ENCODE measurements around the gene RPA1. TPM values are rescaled to one million over a fixed set of nuclear protein-coding genes. Genes with fewer than 3 reads are reported as not detected.

The RPA1 gene
- total RNA-seq, 1 experiment from 2014 or later: 198 TPM

DNA sequence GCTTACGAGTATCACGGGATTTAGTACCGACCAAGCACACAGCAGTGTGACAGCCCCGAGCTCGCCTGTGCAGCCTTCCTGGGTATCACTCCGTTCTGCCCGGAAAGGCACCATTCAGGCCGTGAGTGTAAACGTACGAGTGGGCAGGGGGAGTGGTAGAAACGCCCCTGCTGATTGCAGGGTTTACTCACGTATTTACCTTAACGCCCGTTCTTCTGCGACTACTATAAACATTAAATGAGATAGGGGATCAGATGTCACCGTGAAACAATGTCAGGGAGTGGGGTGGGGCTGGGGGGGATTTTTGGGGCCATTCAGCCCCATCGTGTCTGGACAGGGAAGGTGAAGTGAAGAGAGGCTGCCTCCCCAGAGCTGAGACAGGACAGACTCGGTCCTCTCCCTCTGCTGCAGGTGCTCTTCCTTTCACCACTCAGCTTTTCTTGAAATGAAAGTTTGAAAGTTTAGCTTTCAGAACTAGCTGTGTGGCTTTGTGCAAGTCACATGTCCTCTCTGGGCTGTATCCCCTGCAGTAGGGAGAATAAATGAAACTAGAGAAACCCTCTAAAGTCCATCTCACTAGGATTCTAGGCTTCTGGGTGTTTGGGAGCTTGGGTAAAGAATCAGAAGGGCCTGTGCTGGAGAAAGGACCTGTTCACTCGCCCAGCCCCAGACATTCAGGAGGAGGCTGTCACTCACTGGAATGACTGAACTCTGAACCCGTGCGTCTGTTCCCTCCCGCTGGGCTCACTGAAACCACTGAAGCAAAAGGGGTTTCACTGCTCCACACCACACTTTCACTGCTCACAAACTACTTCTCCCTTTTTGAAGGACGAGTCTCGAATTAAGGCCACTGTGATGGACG lies 66.7 kb downstream of the RPA1 start:
- peaks cover 49 to 50% of the 10 kb centered on the region in 2 experiments; a peak in 3 of 4 replicates for H3K36me3 ChIP-seq (ENCODE audit: control insufficient read depth in 1 of 2, insufficient read depth in 2 of 2, low read length in 2 of 2)
- intact Hi-C loops (cut with micrococcal nuclease): no loop called here
- CTCF ChIA-PET: no interaction called here
- no peaks in the 10 kb centered on the region for H3K4me1 ChIP-seq (ENCODE audit: control insufficient read depth in 1 of 2, insufficient read depth in 2 of 2, low read length in 2 of 2)
- no peak overlapping the region for H3K4me2 ChIP-seq (ENCODE audit: low read length)
- H3K79me2 ChIP-seq (ENCODE audit: insufficient read depth, low read length): no peaks in the 10 kb centered on the region
- DNase-seq (ENCODE audit: low read depth, low spot score) (no peak), ATAC-seq (no peak)
- H3K4me3 ChIP-seq (replicated peaks in 1 of 2; ENCODE audit: low read depth in 1 of 2, low read length in 2 of 2): no peak overlapping the region
- BruUV-seq (replicated peaks): no TSS peak
- H4K20me1 ChIP-seq (ENCODE audit: insufficient read depth): no peaks in the 10 kb centered on the region
- H2AFZ ChIP-seq (ENCODE audit: low read depth, low read length, poor library complexity, severe bottlenecking): no peak overlapping the region
- no peaks in the 10 kb centered on the region for H3K9me3 ChIP-seq (ENCODE audit: control insufficient read depth in 1 of 2, insufficient read depth in 1 of 2, low read depth in 1 of 2, low read length in 2 of 2)
- H3K9me2 ChIP-seq (ENCODE audit: insufficient read depth): no peaks in the 10 kb centered on the region
- H3K27me3 ChIP-seq (ENCODE audit: insufficient read depth, low read length): no peaks in the 10 kb centered on the region
- TF ChIP-seq SIN3A (IDR thresholded peaks at IDR 0.05; ENCODE audit: low read depth): no peak
- TF ChIP-seq EZH2 (IDR thresholded peaks at IDR 0.05): no peak
- TF ChIP-seq REST (IDR thresholded peaks at IDR 0.05; ENCODE audit: low read depth): no peak
- no peak for TF ChIP-seq POLR2A (IDR thresholded peaks at IDR 0.05; ENCODE audit: borderline replicate concordance, extremely low read depth, insufficient read depth, insufficient read length)
- RAD21 ChIA-PET (ENCODE audit: low non-redundant PET in 1 of 2, low total read pairs in 2 of 2, uncharacterized antibody in 2 of 2, unreplicated experiment in 2 of 2): no interaction called here
- no peak overlapping the region for H3K27ac ChIP-seq (ENCODE audit: low read depth, low read length)
- POLR2A ChIA-PET: no interaction called here
- H3K9ac ChIP-seq (ENCODE audit: low read length): no peak overlapping the region
